Vagina (tissue), 2 donors: ENCODE measurements around the gene PDIA5.

Experiments used
- POLR2AphosphoS5 ChIP-seq, 2 donors: sonication (generic); formaldehyde crosslinking; IDR thresholded peaks; one replicate each; pipeline ENCODE4 v1.9.0; 2017; ENCODE audit warnings: antibody characterized with exemption in 2 of 2, mild to moderate bottlenecking in 2 of 2, low read depth in 1 of 2; ENCODE audit not compliant: insufficient read depth in 1 of 2
- TF ChIP-seq, protein P1 (sequence below), 3 experiments: fragments of 450-650 bp in 2 of 3; fragments of 200-600 bp in 1 of 3; sonication (generic) in 1 of 3; IDR thresholded peaks; one replicate each; pipeline ENCODE4 v1.5.1; 2017 to 2019; ENCODE audit warnings: antibody characterized with exemption in 3 of 3, mild to moderate bottlenecking in 2 of 3, moderate library complexity in 2 of 3

DNA sequence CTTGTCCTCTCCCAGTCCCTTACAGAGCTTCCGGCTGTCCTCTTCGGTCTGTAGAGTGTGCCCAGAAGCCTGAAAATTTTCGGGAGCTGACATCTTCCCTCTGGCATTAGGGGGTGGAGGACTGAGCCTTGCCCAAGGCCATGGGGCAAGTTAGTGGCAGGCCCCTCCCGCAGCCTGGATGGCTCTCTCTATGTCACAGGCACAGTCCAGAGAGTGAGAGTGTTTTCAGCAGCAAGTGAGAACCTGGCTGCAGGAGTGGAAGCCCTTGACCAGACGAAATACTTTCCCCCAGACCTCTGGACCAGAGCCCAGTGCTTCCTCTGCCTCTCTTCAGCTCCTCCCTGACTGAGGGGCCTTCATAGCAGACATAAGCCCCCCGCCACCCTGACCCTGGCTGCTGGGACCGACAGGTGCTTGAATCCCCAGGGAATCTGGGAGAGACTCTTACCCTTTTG is 84.5 kb downstream of the PDIA5 start:
- TF ChIP-seq POLR2AphosphoS5 (IDR thresholded peaks at IDR 0.05; ENCODE audit: insufficient read depth in 1 of 2, low read depth in 1 of 2): no peak
- TF ChIP-seq, protein P1, sequence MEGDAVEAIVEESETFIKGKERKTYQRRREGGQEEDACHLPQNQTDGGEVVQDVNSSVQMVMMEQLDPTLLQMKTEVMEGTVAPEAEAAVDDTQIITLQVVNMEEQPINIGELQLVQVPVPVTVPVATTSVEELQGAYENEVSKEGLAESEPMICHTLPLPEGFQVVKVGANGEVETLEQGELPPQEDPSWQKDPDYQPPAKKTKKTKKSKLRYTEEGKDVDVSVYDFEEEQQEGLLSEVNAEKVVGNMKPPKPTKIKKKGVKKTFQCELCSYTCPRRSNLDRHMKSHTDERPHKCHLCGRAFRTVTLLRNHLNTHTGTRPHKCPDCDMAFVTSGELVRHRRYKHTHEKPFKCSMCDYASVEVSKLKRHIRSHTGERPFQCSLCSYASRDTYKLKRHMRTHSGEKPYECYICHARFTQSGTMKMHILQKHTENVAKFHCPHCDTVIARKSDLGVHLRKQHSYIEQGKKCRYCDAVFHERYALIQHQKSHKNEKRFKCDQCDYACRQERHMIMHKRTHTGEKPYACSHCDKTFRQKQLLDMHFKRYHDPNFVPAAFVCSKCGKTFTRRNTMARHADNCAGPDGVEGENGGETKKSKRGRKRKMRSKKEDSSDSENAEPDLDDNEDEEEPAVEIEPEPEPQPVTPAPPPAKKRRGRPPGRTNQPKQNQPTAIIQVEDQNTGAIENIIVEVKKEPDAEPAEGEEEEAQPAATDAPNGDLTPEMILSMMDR (IDR thresholded peaks at IDR 0.05): no peak
